Measurements from ENCODE around the gene RASA3. TPM values are rescaled to one million over a fixed set of nuclear protein-coding genes. Genes with fewer than 3 reads are reported as not detected.
A peak's percentile ranks its signal among the peaks of the same experiment; 100 is the strongest.

Gene RASA3
- polyA plus RNA-seq, 1 donor: 11.5 TPM

GRCh38 chr13:113967729-113968462, 164.5 kb downstream of the RASA3 start:
- no peak for DNase-seq

- no peak for DNase-seq
Measured at GRCh38 chr13:113967206-113967720, 165.2 kb downstream of the RASA3 start.

- no peak for DNase-seq
Measured at GRCh38 chr13:113965968-113966884, 166.2 kb downstream of the RASA3 start.

GRCh38 chr13:113965383-113965874, 167.0 kb downstream of the RASA3 start:
- no peak for DNase-seq

- DNase-seq: no peak
Measured at GRCh38 chr13:113964251-113964995, 168.0 kb downstream of the RASA3 start.

- DNase-seq: no peak
Measured at GRCh38 chr13:113963376-113963775, 169.0 kb downstream of the RASA3 start.

GRCh38 chr13:113962975-113963374, 169.4 kb downstream of the RASA3 start:
- no peak for DNase-seq

GRCh38 chr13:113962386-113962785, 170.0 kb downstream of the RASA3 start:
- no peak for DNase-seq

GRCh38 chr13:113960276-113960948, 172.0 kb downstream of the RASA3 start:
- DNase-seq: no peak

GRCh38 chr13:113959198-113959597, 173.2 kb downstream of the RASA3 start:
- DNase-seq: no peak

GRCh38 chr13:113958373-113958772, 174.1 kb downstream of the RASA3 start:
- no peak for DNase-seq

GRCh38 chr13:113956571-113956970, 175.9 kb downstream of the RASA3 start:
- DNase-seq: no peak

GRCh38 chr13:113955691-113956090, 176.7 kb downstream of the RASA3 start:
- DNase-seq: no peak

- DNase-seq: no peak
Measured at GRCh38 chr13:113955235-113955634, 177.2 kb downstream of the RASA3 start.

GRCh38 chr13:113954046-113954835, 178.2 kb downstream of the RASA3 start:
- no peak for DNase-seq

- no peak for DNase-seq
Measured at GRCh38 chr13:113953561-113953960, 178.9 kb downstream of the RASA3 start.

GRCh38 chr13:113952983-113953520, 179.4 kb downstream of the RASA3 start:
- DNase-seq: no peak

- no peak for DNase-seq
Measured at GRCh38 chr13:113952151-113952982, 180.1 kb downstream of the RASA3 start.

- DNase-seq: peak; percentile 57
Measured at GRCh38 chr13:113951246-113951999, 181.0 kb downstream of the RASA3 start.

All from left kidney (tissue), 2 donors.